AG09309 (cell line): ENCODE results near the gene ANKRD17.
"Not testable (repeated sequence)": the region's sequence is repeated elsewhere in the genome, so short reads cannot be mapped to it uniquely, and the experiment has no call there.

Experiments
- DNase-seq: peaks from one replicate; pipeline ENCODE4 v3.0.0-alpha.2; 2010; ENCODE audit warnings: low read depth
- H3K4me3 ChIP-seq: 2 replicates; pipeline ENCODE4 v1.5.1; 2011; ENCODE audit warnings: mild to moderate bottlenecking, low read depth, low read length, moderate library complexity; ENCODE audit not compliant: control insufficient read depth
- CTCF ChIP-seq: IDR thresholded peaks from 2 replicates; pipeline ENCODE4 v1.5.1; 2011; ENCODE audit warnings: mild to moderate bottlenecking, low read depth, low read length, inconsistent platforms; ENCODE audit not compliant: insufficient read depth, control insufficient read depth; ENCODE audit errors: missing control alignments

The ANKRD17 gene

GRCh38 chr4:73258686-73259570 is at the start of gene ANKRD17:
Gene ANKRD17, minus strand, starts transcription at chr4:73258798. Its CDS starts 130 bp downstream, at chr4:73258668.
- no peak for TF ChIP-seq CTCF
- DNase-seq: peak; percentile 66
- H3K4me3 ChIP-seq: peak within 1 kb of the TSS; percentile 99

- no peak overlapping the region for H3K4me3 ChIP-seq
- DNase-seq: no peak
- peak; percentile 45 for TF ChIP-seq CTCF
Observed at GRCh38 chr4:73308286-73308685, 49.7 kb upstream of the ANKRD17 start.

- H3K4me3 ChIP-seq: no peak overlapping the region
- TF ChIP-seq CTCF: no peak
- DNase-seq: no peak
Observed at GRCh38 chr4:73303711-73304110, 45.1 kb upstream of the ANKRD17 start.

DNA sequence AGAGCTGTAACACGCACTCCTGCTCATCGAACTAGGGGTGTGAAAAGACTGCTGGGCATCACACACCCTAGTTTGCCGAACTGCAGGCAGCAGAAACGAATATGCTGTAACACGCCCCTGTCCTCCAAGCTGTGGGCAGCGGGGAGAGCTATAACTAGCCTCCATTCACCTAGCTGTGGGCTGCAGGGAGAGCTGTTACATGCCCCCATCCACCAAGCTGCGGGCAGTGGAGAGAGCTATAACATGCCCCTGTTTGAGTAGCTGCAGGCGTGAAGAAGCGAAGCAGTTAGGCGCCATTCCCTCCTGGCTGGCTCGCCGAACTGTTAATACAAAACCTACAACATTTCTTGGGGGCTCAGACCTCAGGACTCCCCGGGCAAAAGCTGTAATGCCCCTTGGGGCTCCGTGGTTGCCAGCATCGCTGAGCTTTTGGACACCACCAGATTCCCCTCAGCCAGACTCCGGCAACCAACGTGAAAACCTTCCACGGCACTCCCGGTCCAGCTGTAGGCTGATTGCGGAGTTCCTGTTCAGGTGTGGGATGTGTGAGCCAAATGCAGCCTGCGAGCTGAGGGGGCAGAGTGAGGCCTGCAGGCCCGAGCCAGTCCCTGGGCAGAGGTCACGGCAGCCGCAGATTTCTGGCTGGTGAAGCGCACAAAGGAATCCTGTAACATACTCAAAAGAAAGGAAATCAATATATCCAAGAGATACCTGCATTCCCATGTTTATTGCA is 41.1 kb upstream of the ANKRD17 start:
- TF ChIP-seq CTCF: no peak
- no peak for DNase-seq
- H3K4me3 ChIP-seq: no peak overlapping the region

- DNase-seq, H3K4me3 ChIP-seq: not testable (repeated sequence)
Observed at GRCh38 chr4:73292661-73293060, 34.1 kb upstream of the ANKRD17 start.

GRCh38 chr4:73281982-73282381 is 23.4 kb upstream of the ANKRD17 start:
- no peak overlapping the region for H3K4me3 ChIP-seq
- TF ChIP-seq CTCF: no peak
- no peak for DNase-seq

GRCh38 chr4:73281396-73281795 is 22.8 kb upstream of the ANKRD17 start:
- no peak for DNase-seq
- H3K4me3 ChIP-seq: no peak overlapping the region
- TF ChIP-seq CTCF: no peak
